IPS-NIHi11 (cell line): ENCODE measurements around the gene SERINC1.

Source experiments
- DNase-seq: peaks from one replicate; pipeline ENCODE4 v3.0.0; 2012; ENCODE audit warnings: mixed read lengths, low spot score

The SERINC1 gene

DNA sequence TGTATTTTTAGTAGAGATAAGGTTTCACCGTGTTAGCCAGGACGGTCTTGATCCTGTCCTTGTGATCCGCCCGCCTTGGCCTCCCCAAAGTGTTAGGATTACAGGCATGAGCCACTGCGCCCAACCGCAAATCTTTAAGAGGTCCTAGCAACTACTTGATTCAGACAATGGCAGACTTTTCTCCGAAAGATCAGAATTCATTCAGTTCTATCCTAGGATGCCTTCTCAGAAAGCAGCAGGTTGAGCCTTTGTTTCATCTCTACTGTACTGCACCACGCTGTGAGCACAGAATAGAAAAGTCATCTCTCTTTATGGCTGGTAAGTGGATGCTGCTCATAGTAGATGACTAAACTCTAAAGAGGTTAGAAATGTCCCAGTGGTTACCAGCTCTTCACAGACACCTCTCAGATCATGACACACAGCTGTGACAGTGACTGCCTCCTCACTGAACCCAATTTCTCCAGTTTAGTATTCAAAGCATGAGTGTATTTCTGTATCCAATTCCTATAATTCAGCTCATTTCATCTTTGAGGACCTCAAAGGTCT lies 78.2 kb downstream of the SERINC1 start:
- no peak for DNase-seq
